Measurements from ENCODE around the gene ASTN1. TPM values are rescaled to one million over a fixed set of nuclear protein-coding genes. Genes with fewer than 3 reads are reported as not detected.

ASTN1 gene
- total RNA-seq, 1 experiment from 2014 or later, result not detected

GRCh38 chr1:177017287-177017852 lies 147.1 kb downstream of the ASTN1 start:
- CTCF ChIA-PET, result no interaction called here
- Histone ChIP-seq H3K79me2 (ENCODE audit: low read depth) (no peaks in the 10 kb centered on the region), H3K4me1 (replicated peaks; ENCODE audit: insufficient read depth) (no peaks in the 10 kb centered on the region), H3K4me2 (no peak overlapping the region), H3K9me3 (ENCODE audit: insufficient read depth, low read depth) (no peaks in the 10 kb centered on the region), H3K9me2 (ENCODE audit: insufficient read depth) (no peaks in the 10 kb centered on the region), H3F3A (ENCODE audit: insufficient read depth, low read depth) (no peaks in the 10 kb centered on the region), H2AFZ (no peak overlapping the region), H3K27me3 (ENCODE audit: insufficient read depth, low read depth) (no peaks in the 10 kb centered on the region), H3K4me3 (no peak overlapping the region), H4K20me1 (ENCODE audit: insufficient read depth) (no peaks in the 10 kb centered on the region), H3K27ac (no peak overlapping the region), H3K36me3 (ENCODE audit: low read depth) (no peaks in the 10 kb centered on the region)
- no TSS peak for BruUV-seq (replicated peaks)
- DNase-seq, result no peak
- POLR2A ChIA-PET (ENCODE audit: unreplicated experiment), result no interaction called here
- no peak for TF ChIP-seq EZH2 (IDR thresholded peaks at IDR 0.05; ENCODE audit: low read depth)
- TF ChIP-seq, protein P1, sequence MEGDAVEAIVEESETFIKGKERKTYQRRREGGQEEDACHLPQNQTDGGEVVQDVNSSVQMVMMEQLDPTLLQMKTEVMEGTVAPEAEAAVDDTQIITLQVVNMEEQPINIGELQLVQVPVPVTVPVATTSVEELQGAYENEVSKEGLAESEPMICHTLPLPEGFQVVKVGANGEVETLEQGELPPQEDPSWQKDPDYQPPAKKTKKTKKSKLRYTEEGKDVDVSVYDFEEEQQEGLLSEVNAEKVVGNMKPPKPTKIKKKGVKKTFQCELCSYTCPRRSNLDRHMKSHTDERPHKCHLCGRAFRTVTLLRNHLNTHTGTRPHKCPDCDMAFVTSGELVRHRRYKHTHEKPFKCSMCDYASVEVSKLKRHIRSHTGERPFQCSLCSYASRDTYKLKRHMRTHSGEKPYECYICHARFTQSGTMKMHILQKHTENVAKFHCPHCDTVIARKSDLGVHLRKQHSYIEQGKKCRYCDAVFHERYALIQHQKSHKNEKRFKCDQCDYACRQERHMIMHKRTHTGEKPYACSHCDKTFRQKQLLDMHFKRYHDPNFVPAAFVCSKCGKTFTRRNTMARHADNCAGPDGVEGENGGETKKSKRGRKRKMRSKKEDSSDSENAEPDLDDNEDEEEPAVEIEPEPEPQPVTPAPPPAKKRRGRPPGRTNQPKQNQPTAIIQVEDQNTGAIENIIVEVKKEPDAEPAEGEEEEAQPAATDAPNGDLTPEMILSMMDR (conservative IDR thresholded peaks at IDR 0.05), result no peak
- intact Hi-C loops (cut with micrococcal nuclease; ENCODE audit: unreplicated experiment), result no loop called here

GRCh38 chr1:177014325-177014724 lies 150.2 kb downstream of the ASTN1 start:
- CTCF ChIA-PET, result no interaction called here
- no peak overlapping the region for H2AFZ ChIP-seq
- no peaks in the 10 kb centered on the region for H3K27me3 ChIP-seq (ENCODE audit: insufficient read depth, low read depth)
- H3K79me2 ChIP-seq (ENCODE audit: low read depth), result no peaks in the 10 kb centered on the region
- POLR2A ChIA-PET (ENCODE audit: unreplicated experiment), result no interaction called here
- DNase-seq, result no peak
- no peak overlapping the region for H3K4me3 ChIP-seq
- intact Hi-C loops (cut with micrococcal nuclease; ENCODE audit: unreplicated experiment), result no loop called here
- H3K4me1 ChIP-seq (replicated peaks; ENCODE audit: insufficient read depth), result no peaks in the 10 kb centered on the region
- no peaks in the 10 kb centered on the region for H3F3A ChIP-seq (ENCODE audit: insufficient read depth, low read depth)
- H3K9me3 ChIP-seq (ENCODE audit: insufficient read depth, low read depth), result no peaks in the 10 kb centered on the region
- no peak overlapping the region for H3K4me2 ChIP-seq
- no peaks in the 10 kb centered on the region for H3K36me3 ChIP-seq (ENCODE audit: low read depth)
- no peaks in the 10 kb centered on the region for H3K9me2 ChIP-seq (ENCODE audit: insufficient read depth)
- no peak for TF ChIP-seq EZH2 (IDR thresholded peaks at IDR 0.05; ENCODE audit: low read depth)
- TF ChIP-seq, protein P1 (conservative IDR thresholded peaks at IDR 0.05), result no peak
- no TSS peak for BruUV-seq (replicated peaks)
- no peaks in the 10 kb centered on the region for H4K20me1 ChIP-seq (ENCODE audit: insufficient read depth)
- no peak overlapping the region for H3K27ac ChIP-seq

- no TSS peak for BruUV-seq (replicated peaks)
- POLR2A ChIA-PET (ENCODE audit: unreplicated experiment), result no interaction called here
- Histone ChIP-seq H2AFZ (no peak overlapping the region), H3K36me3 (ENCODE audit: low read depth) (no peaks in the 10 kb centered on the region), H3K4me3 (no peak overlapping the region), H3K27me3 (ENCODE audit: insufficient read depth, low read depth) (0 out of 2 replicates have a peak, but pooled peaks cover under 1% of the 10 kb centered on the region), H3K4me2 (no peak overlapping the region), H3K27ac (no peak overlapping the region), H4K20me1 (ENCODE audit: insufficient read depth) (no peaks in the 10 kb centered on the region), H3K79me2 (ENCODE audit: low read depth) (no peaks in the 10 kb centered on the region), H3K4me1 (replicated peaks; ENCODE audit: insufficient read depth) (no peaks in the 10 kb centered on the region), H3F3A (ENCODE audit: insufficient read depth, low read depth) (no peaks in the 10 kb centered on the region), H3K9me3 (ENCODE audit: insufficient read depth, low read depth) (no peaks in the 10 kb centered on the region), H3K9me2 (ENCODE audit: insufficient read depth) (no peaks in the 10 kb centered on the region)
- CTCF ChIA-PET, result no interaction called here
- DNase-seq, result no peak
- intact Hi-C loops (cut with micrococcal nuclease; ENCODE audit: unreplicated experiment), result no loop called here
- TF ChIP-seq, protein P1 (conservative IDR thresholded peaks at IDR 0.05), result no peak
- TF ChIP-seq EZH2 (IDR thresholded peaks at IDR 0.05; ENCODE audit: low read depth), result no peak
Observed at GRCh38 chr1:177012342-177012925, 152.1 kb downstream of the ASTN1 start.
